K562 (cell line): ENCODE measurements around the gene LIX1L. TPM values are rescaled to one million over a fixed set of nuclear protein-coding genes. Genes with fewer than 3 reads are reported as not detected.

Source experiments
- EHMT2 ChIP-seq: fragments of 450-650 bp; IDR thresholded peaks from 2 replicates; pipeline ENCODE4 v1.6.1; 2018; ENCODE audit warnings: antibody characterized with exemption
- ETV5 ChIP-seq: sonication (generic); formaldehyde crosslinking; IDR thresholded peaks from 2 replicates; pipeline ENCODE4 v1.4.0; 2020; ENCODE audit warnings: low read depth, mild to moderate bottlenecking, missing genetic modification reagents
- HIVEP1 ChIP-seq: fragments of 250-450 bp; sonication (Bioruptor Pico); IDR thresholded peaks from 2 replicates; pipeline ENCODE4 v1.4.0; 2020; ENCODE audit warnings: mild to moderate bottlenecking
- KLF13 ChIP-seq: fragments of 450-650 bp; IDR thresholded peaks from 2 replicates; pipeline ENCODE4 v1.6.1; 2016; ENCODE audit warnings: missing genetic modification characterization, low read depth, mild to moderate bottlenecking, missing compliant biosample characterization, moderate library complexity, borderline replicate concordance
- MCM3 ChIP-seq: fragments of 450-650 bp; IDR thresholded peaks from 2 replicates; pipeline ENCODE4 v1.6.1; 2016
- polyA plus RNA-seq, 8 experiments: library from polyadenylated mRNA; depleted of rRNA in 4 of 8; stranded (reverse) in 5 of 8; unstranded in 3 of 8; fragments of >200 nt; fragmentation: Nextera tagmentation in 2 of 8; fragmentation: Illumina TruSeq in 1 of 8; extraction: Ambion mirVana in 2 of 8; extraction: Trizol in 1 of 8; gene quantifications; 2 replicates each; pipeline versions ENCODE4 v1.2.1 to v1.2.3, GENCODE V29; 2011 to 2014; ENCODE audit warnings: inconsistent platforms in 1 of 8, missing spikeins in 1 of 8
- total RNA-seq, 7 experiments: library from RNA; depleted of rRNA in 6 of 7; stranded (reverse); fragments of >200 nt in 6 of 7; fragmentation: Illumina TruSeq in 2 of 7; extraction: Trizol in 2 of 7; gene quantifications; 2 replicates each; pipeline versions ENCODE4 v1.2.1 to v1.2.3, GENCODE V29; 2011 to 2021; ENCODE audit warnings: low replicate concordance in 1 of 7
- TF ChIP-seq, protein P1 (sequence below), 2 experiments: fragments of 450-650 bp in 1 of 2; sonication (generic) in 1 of 2; formaldehyde crosslinking in 1 of 2; IDR thresholded peaks; 2 replicates each; pipeline versions ENCODE4 v1.7.1 to v1.9.0; 2016 to 2022; ENCODE audit warnings: inconsistent platforms in 1 of 2, mild to moderate bottlenecking in 1 of 2, missing genetic modification reagents in 1 of 2
- TF ChIP-seq, protein P2 (sequence below): fragments of 250-450 bp; sonication (Bioruptor Pico); IDR thresholded peaks from 2 replicates; pipeline ENCODE4 v1.5.1; 2021; ENCODE audit warnings: mild to moderate bottlenecking

LIX1L gene
- total and polyA plus RNA-seq, 9 of the 15 experiments (the other 6 are each of a cell fraction or from before 2014, with no cell fraction given): 4.6 to 26.5 (median 12.5) TPM

DNA sequence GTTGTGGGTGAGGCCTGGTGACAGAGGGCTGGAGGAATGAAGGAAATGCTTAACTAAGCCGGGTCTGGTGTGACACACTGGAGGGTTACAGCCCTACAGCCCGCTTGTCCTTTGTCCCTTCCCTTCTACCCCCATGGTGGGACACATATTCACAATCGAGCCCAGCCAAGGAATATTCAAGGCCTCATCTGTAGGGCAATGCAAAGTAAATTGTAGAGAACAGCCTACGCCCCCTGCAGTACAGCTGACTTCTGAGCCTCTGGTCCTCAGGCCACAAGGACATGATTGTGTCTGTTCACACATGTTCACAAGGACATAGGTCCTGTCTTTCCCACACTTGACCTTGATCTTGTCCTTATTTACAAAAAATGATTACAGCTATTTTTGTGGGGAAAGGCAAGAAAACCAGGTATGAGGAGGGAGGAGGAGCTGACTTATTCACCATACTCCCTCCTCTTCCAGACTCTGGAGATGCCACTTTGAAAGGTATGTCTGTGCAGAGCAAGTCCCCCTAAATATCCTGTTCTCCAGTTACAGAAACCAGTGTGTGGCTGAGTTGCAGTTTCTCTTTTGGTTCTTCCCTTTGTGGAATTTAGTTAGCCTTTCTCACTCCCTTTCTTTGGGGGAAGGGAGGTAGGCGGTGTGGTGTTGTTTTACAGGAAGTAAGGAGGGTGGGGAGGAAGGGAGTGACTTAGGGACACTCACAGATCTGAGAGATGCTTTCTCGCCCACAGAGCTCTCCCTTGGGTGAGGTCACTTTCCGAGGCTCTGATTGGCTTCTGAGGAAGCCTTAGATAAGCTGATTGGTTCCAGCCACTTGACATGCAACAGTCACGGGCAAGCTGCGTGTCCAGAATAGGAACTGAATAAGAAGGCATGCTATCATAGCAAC is 21.3 kb upstream of the LIX1L start (continued):
- TF ChIP-seq EHMT2 (no peak), KLF13 (peak; percentile 57), HIVEP1 (CRISPR knock-in tag) (no peak), ETV5 (CRISPR knock-in tag) (peak; percentile 97), MCM3 (no peak)
- TF ChIP-seq, protein P1, sequence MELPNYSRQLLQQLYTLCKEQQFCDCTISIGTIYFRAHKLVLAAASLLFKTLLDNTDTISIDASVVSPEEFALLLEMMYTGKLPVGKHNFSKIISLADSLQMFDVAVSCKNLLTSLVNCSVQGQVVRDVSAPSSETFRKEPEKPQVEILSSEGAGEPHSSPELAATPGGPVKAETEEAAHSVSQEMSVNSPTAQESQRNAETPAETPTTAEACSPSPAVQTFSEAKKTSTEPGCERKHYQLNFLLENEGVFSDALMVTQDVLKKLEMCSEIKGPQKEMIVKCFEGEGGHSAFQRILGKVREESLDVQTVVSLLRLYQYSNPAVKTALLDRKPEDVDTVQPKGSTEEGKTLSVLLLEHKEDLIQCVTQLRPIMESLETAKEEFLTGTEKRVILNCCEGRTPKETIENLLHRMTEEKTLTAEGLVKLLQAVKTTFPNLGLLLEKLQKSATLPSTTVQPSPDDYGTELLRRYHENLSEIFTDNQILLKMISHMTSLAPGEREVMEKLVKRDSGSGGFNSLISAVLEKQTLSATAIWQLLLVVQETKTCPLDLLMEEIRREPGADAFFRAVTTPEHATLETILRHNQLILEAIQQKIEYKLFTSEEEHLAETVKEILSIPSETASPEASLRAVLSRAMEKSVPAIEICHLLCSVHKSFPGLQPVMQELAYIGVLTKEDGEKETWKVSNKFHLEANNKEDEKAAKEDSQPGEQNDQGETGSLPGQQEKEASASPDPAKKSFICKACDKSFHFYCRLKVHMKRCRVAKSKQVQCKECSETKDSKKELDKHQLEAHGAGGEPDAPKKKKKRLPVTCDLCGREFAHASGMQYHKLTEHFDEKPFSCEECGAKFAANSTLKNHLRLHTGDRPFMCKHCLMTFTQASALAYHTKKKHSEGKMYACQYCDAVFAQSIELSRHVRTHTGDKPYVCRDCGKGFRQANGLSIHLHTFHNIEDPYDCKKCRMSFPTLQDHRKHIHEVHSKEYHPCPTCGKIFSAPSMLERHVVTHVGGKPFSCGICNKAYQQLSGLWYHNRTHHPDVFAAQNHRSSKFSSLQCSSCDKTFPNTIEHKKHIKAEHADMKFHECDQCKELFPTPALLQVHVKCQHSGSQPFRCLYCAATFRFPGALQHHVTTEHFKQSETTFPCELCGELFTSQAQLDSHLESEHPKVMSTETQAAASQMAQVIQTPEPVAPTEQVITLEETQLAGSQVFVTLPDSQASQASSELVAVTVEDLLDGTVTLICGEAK (IDR thresholded peaks at IDR 0.05): peak; percentile 65
- TF ChIP-seq, protein P1 (CRISPR knock-in tag; IDR thresholded peaks at IDR 0.05): no peak
- TF ChIP-seq, protein P2, sequence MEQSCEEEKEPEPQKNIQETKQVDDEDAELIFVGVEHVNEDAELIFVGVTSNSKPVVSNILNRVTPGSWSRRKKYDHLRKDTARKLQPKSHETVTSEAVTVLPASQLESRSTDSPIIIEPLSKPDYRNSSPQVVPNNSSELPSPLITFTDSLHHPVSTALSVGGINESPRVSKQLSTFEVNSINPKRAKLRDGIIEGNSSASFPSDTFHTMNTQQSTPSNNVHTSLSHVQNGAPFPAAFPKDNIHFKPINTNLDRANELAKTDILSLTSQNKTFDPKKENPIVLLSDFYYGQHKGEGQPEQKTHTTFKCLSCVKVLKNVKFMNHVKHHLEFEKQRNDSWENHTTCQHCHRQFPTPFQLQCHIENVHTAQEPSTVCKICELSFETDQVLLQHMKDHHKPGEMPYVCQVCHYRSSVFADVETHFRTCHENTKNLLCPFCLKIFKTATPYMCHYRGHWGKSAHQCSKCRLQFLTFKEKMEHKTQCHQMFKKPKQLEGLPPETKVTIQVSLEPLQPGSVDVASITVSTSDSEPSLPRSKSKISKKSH (CRISPR knock-in tag): no peak
